H1 (cell line): ENCODE data around the gene NLN. TPM values are rescaled to one million over a fixed set of nuclear protein-coding genes. Genes with fewer than 3 reads are reported as not detected.

Experiments used
- CTCF ChIA-PET: fragments of 300-600 bp; sonication (Branson Sonifier 250); formaldehyde crosslinking; loops from one replicate; lab custom pipeline; 2021; ENCODE audit not compliant: partially characterized antibody; lab: Charles Lee
- POLR2A ChIA-PET: fragments of 300-600 bp; sonication (Branson Sonifier 250); formaldehyde crosslinking; loops from one replicate; lab custom pipeline; 2021; ENCODE audit warnings: inconsistent platforms; ENCODE audit not compliant: partially characterized antibody; lab: Charles Lee
- DNase-seq, 2 experiments: peaks; one replicate each; pipeline versions ENCODE4 v3.0.0 to v3.0.0-alpha.2; 2010 to 2022; ENCODE audit warnings: low spot score in 2 of 2, low read depth in 1 of 2, mixed read lengths in 1 of 2
- FAIRE-seq: peaks from 2 replicates; lab custom pipeline; 2011; peaks lifted over from hg19 to GRCh38; lab: Jason Lieb, UNC
- H2AFZ ChIP-seq: 2 replicates; pipeline ENCODE4 v1.8.1; 2012; ENCODE audit warnings: low read length, inconsistent platforms
- H2AK5ac ChIP-seq: 2 replicates; pipeline ENCODE4 v1.6.1; 2013; ENCODE audit warnings: low read depth, low read length
- H2BK120ac ChIP-seq: replicated peaks from 2 replicates; pipeline ENCODE3; 2013; ENCODE audit warnings: low read depth, low read length, inconsistent platforms
- H2BK12ac ChIP-seq: 2 replicates; pipeline ENCODE4 v1.6.1; 2013; ENCODE audit warnings: low read depth, low read length
- H2BK15ac ChIP-seq: 2 replicates; pipeline ENCODE4 v1.6.1; 2013; ENCODE audit warnings: low read length
- H2BK20ac ChIP-seq: 2 replicates; pipeline ENCODE4 v1.6.1; 2013; ENCODE audit warnings: low read length
- H2BK5ac ChIP-seq: 2 replicates; pipeline ENCODE4 v1.6.1; 2013; ENCODE audit warnings: low read depth, low read length
- H3K14ac ChIP-seq: 2 replicates; pipeline ENCODE4 v1.6.1; 2013; ENCODE audit warnings: inconsistent platforms; ENCODE audit not compliant: insufficient read length
- H3K18ac ChIP-seq: 2 replicates; pipeline ENCODE4 v1.6.1; 2013; ENCODE audit warnings: low read length; ENCODE audit errors: extremely low read depth
- H3K23ac ChIP-seq: 2 replicates; pipeline ENCODE4 v1.6.1; 2013; ENCODE audit warnings: inconsistent platforms; ENCODE audit not compliant: insufficient read length
- H3K23me2 ChIP-seq: 2 replicates; pipeline ENCODE4 v1.6.1; 2013; ENCODE audit warnings: low read depth, low read length
- H3K27ac ChIP-seq: 2 replicates; pipeline ENCODE4 v1.6.1; 2011; ENCODE audit warnings: low read depth, low read length, inconsistent platforms
- H3K27me3 ChIP-seq, 4 experiments: replicated peaks in 1 of 4; 1 replicate in 1 of 4; 2 replicates in 3 of 4; pipeline versions ENCODE4 v1.6.1 to v1.8.1; 2011 to 2013; ENCODE audit warnings: low read length in 3 of 4, mild to moderate bottlenecking in 3 of 4, inconsistent platforms in 2 of 4, mixed read lengths in 2 of 4, moderate library complexity in 1 of 4; ENCODE audit not compliant: control insufficient read depth in 3 of 4, insufficient read depth in 3 of 4; ENCODE audit errors: extremely low read depth in 1 of 4
- H3K36me3 ChIP-seq, 4 experiments: 2 replicates each; pipeline versions ENCODE4 v1.6.1 to v1.8.1; 2011 to 2013; ENCODE audit warnings: mild to moderate bottlenecking in 4 of 4, low read length in 3 of 4, moderate library complexity in 2 of 4, control low read depth in 1 of 4, inconsistent platforms in 1 of 4; ENCODE audit not compliant: insufficient read depth in 4 of 4, control insufficient read depth in 2 of 4
- H3K4ac ChIP-seq: replicated peaks from 2 replicates; pipeline ENCODE3; 2013; ENCODE audit warnings: low read length, low read depth, mixed read lengths, inconsistent platforms; ENCODE audit not compliant: insufficient read length
- H3K4me1 ChIP-seq, 4 experiments: replicated peaks in 1 of 4; 1 replicate in 1 of 4; 2 replicates in 3 of 4; pipeline versions ENCODE4 v1.6.1 to v1.8.1; 2011 to 2013; ENCODE audit warnings: low read length in 3 of 4, inconsistent platforms in 2 of 4, mixed read lengths in 1 of 4; ENCODE audit not compliant: insufficient read depth in 4 of 4, control insufficient read depth in 3 of 4
- H3K4me2 ChIP-seq, 2 experiments: 2 replicates each; pipeline versions ENCODE4 v1.6.1 to v1.8.1; 2011 to 2013; ENCODE audit warnings: low read depth in 2 of 2, low read length in 2 of 2, control low read depth in 1 of 2, inconsistent platforms in 1 of 2, mild to moderate bottlenecking in 1 of 2; ENCODE audit not compliant: insufficient read depth in 1 of 2
- H3K4me3 ChIP-seq, 4 experiments: fragments of 200-600, 300-600 bp in 1 of 4; sonication (generic), shearing (Covaris generic), sonication (Bioruptor Twin) in 1 of 4; 2 replicates each; pipeline versions ENCODE4 v1.5.1 to v1.8.1; 2011 to 2016; ENCODE audit warnings: low read length in 4 of 4, low read depth in 3 of 4, control low read depth in 2 of 4, inconsistent platforms in 2 of 4, mild to moderate bottlenecking in 2 of 4, mixed read lengths in 1 of 4, moderate library complexity in 1 of 4; ENCODE audit not compliant: insufficient read depth in 2 of 4; ENCODE audit errors: extremely low read depth in 1 of 4
- H3K56ac ChIP-seq: replicated peaks from 2 replicates; pipeline ENCODE3; 2013; ENCODE audit warnings: low read depth, mild to moderate bottlenecking, mixed read lengths, low read length, inconsistent platforms; ENCODE audit not compliant: insufficient read length
- H3K79me1 ChIP-seq: 2 replicates; pipeline ENCODE4 v1.6.1; 2013; ENCODE audit warnings: low read depth, low read length, control low read depth
- H3K79me2 ChIP-seq, 2 experiments: 2 replicates each; pipeline versions ENCODE4 v1.6.1 to v1.8.1; 2012 to 2013; ENCODE audit warnings: low read length in 2 of 2, mild to moderate bottlenecking in 2 of 2, inconsistent platforms in 1 of 2; ENCODE audit not compliant: insufficient read depth in 2 of 2, control insufficient read depth in 1 of 2
- H3K9ac ChIP-seq, 4 experiments: replicated peaks in 1 of 4; 1 replicate in 1 of 4; 2 replicates in 3 of 4; pipeline versions ENCODE4 v1.6.1 to v1.8.1; 2011 to 2013; ENCODE audit warnings: low read depth in 3 of 4, low read length in 3 of 4, control low read depth in 2 of 4, mild to moderate bottlenecking in 2 of 4, moderate library complexity in 2 of 4, inconsistent platforms in 1 of 4; ENCODE audit errors: extremely low read depth in 1 of 4
- H3K9me3 ChIP-seq, 2 experiments: 2 replicates each; pipeline versions ENCODE4 v1.6.1 to v1.8.1; 2012 to 2013; ENCODE audit warnings: mild to moderate bottlenecking in 2 of 2, moderate library complexity in 2 of 2, control low read depth in 1 of 2, inconsistent platforms in 1 of 2, low read depth in 1 of 2, low read length in 1 of 2, mixed read lengths in 1 of 2; ENCODE audit not compliant: insufficient read depth in 2 of 2
- H4K20me1 ChIP-seq, 2 experiments: replicated peaks in 1 of 2; 2 replicates each; pipeline versions ENCODE3 to v1.8.1; 2011 to 2013; ENCODE audit warnings: inconsistent platforms in 2 of 2, low read length in 2 of 2, mild to moderate bottlenecking in 1 of 2; ENCODE audit not compliant: insufficient read depth in 2 of 2, control insufficient read depth in 1 of 2
- H4K5ac ChIP-seq: 2 replicates; pipeline ENCODE4 v1.6.1; 2013; ENCODE audit warnings: low read length, low read depth, mixed read lengths, inconsistent platforms; ENCODE audit not compliant: insufficient read length
- H4K8ac ChIP-seq: 2 replicates; pipeline ENCODE4 v1.8.0; 2013; ENCODE audit warnings: mild to moderate bottlenecking, moderate library complexity, low read length, inconsistent platforms; ENCODE audit not compliant: insufficient read depth; ENCODE audit errors: extremely low read depth
- H4K91ac ChIP-seq: replicated peaks from 2 replicates; pipeline ENCODE3; 2013; ENCODE audit warnings: low read length, mixed read lengths, inconsistent platforms; ENCODE audit not compliant: insufficient read length
- CEBPB ChIP-seq: IDR thresholded peaks from 2 replicates; pipeline ENCODE4 v1.6.1; 2012; ENCODE audit warnings: low read depth, low read length
- CREB1 ChIP-seq: IDR thresholded peaks from 2 replicates; pipeline ENCODE4 v1.6.1; 2012; ENCODE audit warnings: inconsistent platforms
- EP300 ChIP-seq, 2 experiments: IDR thresholded peaks; 1 replicate in 1 of 2; 2 replicates in 1 of 2; pipeline ENCODE4 v1.6.1; 2011 to 2012; ENCODE audit warnings: low read depth in 2 of 2, low read length in 2 of 2, mild to moderate bottlenecking in 2 of 2, borderline replicate concordance in 1 of 2, inconsistent platforms in 1 of 2, moderate library complexity in 1 of 2
- GABPA ChIP-seq: IDR thresholded peaks from 2 replicates; pipeline ENCODE4 v1.6.1; 2011; ENCODE audit warnings: mild to moderate bottlenecking, low read length, moderate library complexity, borderline replicate concordance; ENCODE audit not compliant: insufficient read depth
- GTF2F1 ChIP-seq: IDR thresholded peaks from 2 replicates; pipeline ENCODE4 v1.6.1; 2012; ENCODE audit warnings: low read depth, low read length, improper control_type of control experiment, borderline replicate concordance
- JUND ChIP-seq: IDR thresholded peaks from 2 replicates; pipeline ENCODE4 v1.6.1; 2011; ENCODE audit warnings: mild to moderate bottlenecking, improper control_type of control experiment, low read length
- NRF1 ChIP-seq: IDR thresholded peaks from 2 replicates; pipeline ENCODE4 v1.6.1; 2011; ENCODE audit warnings: mild to moderate bottlenecking, low read depth, low read length, improper control_type of control experiment
- RBBP5 ChIP-seq: IDR thresholded peaks from 2 replicates; pipeline ENCODE4 v1.7.1; 2012; ENCODE audit warnings: low read depth, mild to moderate bottlenecking, inconsistent platforms, low read length, moderate library complexity, borderline replicate concordance
- RNF2 ChIP-seq: fragments of 200-900, 300-1000 bp; sonication (generic); IDR thresholded peaks from 2 replicates; pipeline ENCODE4 v1.7.1; 2016; ENCODE audit warnings: borderline replicate concordance, low read depth, mild to moderate bottlenecking, antibody characterized with exemption, low read length; ENCODE audit not compliant: poor library complexity, severe bottlenecking; ENCODE audit errors: missing control alignments
- RXRA ChIP-seq: IDR thresholded peaks from 2 replicates; pipeline ENCODE4 v1.6.1; 2011; ENCODE audit warnings: low read depth, mild to moderate bottlenecking, low read length, moderate library complexity; ENCODE audit not compliant: insufficient read depth
- SUZ12 ChIP-seq: fragments of 200-600 bp; sonication (generic); IDR thresholded peaks from 2 replicates; pipeline ENCODE4 v1.6.1; 2012; ENCODE audit warnings: mild to moderate bottlenecking, inconsistent platforms, low read length, moderate library complexity, mixed read lengths
- TAF1 ChIP-seq: IDR thresholded peaks from 2 replicates; pipeline ENCODE4 v1.6.1; 2011; ENCODE audit warnings: mild to moderate bottlenecking, low read depth, low read length
- polyA plus RNA-seq, 7 experiments: library from polyadenylated mRNA; depleted of rRNA in 3 of 7; stranded (reverse) in 5 of 7; unstranded in 2 of 7; fragments of >200 nt in 5 of 7; fragments of 200-250 nt in 2 of 7; gene quantifications; 1 replicate in 5 of 7; 2 replicates in 1 of 7; 4 replicates in 1 of 7; pipeline versions ENCODE4 v1.2.1 to v1.2.3, GENCODE V29; 2011 to 2013; ENCODE audit warnings: missing spikeins in 2 of 7, mixed read lengths in 2 of 7
- total RNA-seq: library from RNA; stranded (reverse); fragmentation: NEBNext Ultra II Directional; extraction: Animal tissue kit (Norgen Biotek cat#: 25700); gene quantifications from 2 replicates; pipeline ENCODE4 v1.2.1, GENCODE V29; 2021

The NLN gene
- total and polyA plus RNA-seq, 2 of the 8 experiments (the other 6 are each of a cell fraction or from before 2014, with no cell fraction given), result 46.7 to 192 TPM

GRCh38 chr5:65774346-65774745 lies 52.3 kb downstream of the NLN start:
- Histone ChIP-seq H3K4me2 (no peak overlapping the region), H3K27ac (no peak overlapping the region), H3K36me3 (peaks cover 2 to 36% (median 20%) of the 10 kb centered on the region in 4 experiments; a peak in 7 of 8 replicates), H3K4me1 (0 out of 7 replicates have a peak, but pooled peaks cover 0 to 2% (median 0%) of the 10 kb centered on the region in 4 experiments), H4K5ac (no peak overlapping the region), H3K23ac (no peak overlapping the region), H4K8ac (no peak overlapping the region), H2BK5ac (no peak overlapping the region), H3K9ac (no peak overlapping the region), H3K23me2 (no peaks in the 10 kb centered on the region), H3K27me3 (no peaks in the 10 kb centered on the region), H4K20me1 (peaks cover 0 to 4% of the 10 kb centered on the region in 2 experiments), H3K9me3 (no peaks in the 10 kb centered on the region), H3K56ac (no peak overlapping the region), H2BK120ac (no peak overlapping the region), H2BK12ac (no peak overlapping the region), H2AK5ac (no peak overlapping the region), H3K4ac (no peak overlapping the region), H4K91ac (no peak overlapping the region), H2BK15ac (no peak overlapping the region), H2AFZ (no peak overlapping the region), H3K4me3 (no peak overlapping the region), H3K14ac (no peak overlapping the region), H3K18ac (no peak overlapping the region), H2BK20ac (no peak overlapping the region), H3K79me2 (no peaks in the 10 kb centered on the region; a peak in 1 of 4 replicates), H3K79me1 (peaks cover 2% of the 10 kb centered on the region; the same call in 1 of the 2 replicates)
- DNase-seq (no peak), FAIRE-seq (no peak)
- ChIA-PET CTCF (no interaction called here), POLR2A (no interaction called here)
- no peak for TF ChIP-seq CEBPB
- no peak for TF ChIP-seq GTF2F1
- TF ChIP-seq GABPA, result no peak
- no peak for TF ChIP-seq EP300 (IDR thresholded peaks at IDR 0.05; ENCODE audit: borderline replicate concordance in 1 of 2, low read depth in 2 of 2, low read length in 2 of 2)
- no peak for TF ChIP-seq RXRA
- TF ChIP-seq CREB1, result no peak
- no peak for TF ChIP-seq RNF2
- no peak for TF ChIP-seq RBBP5
- no peak for TF ChIP-seq SUZ12
- no peak for TF ChIP-seq JUND
- TF ChIP-seq TAF1, result no peak
- TF ChIP-seq NRF1, result no peak
